ENCODE measurements around the gene OPN5. TPM values are rescaled to one million over a fixed set of nuclear protein-coding genes. Genes with fewer than 3 reads are reported as not detected.

Gene OPN5
- total RNA-seq, 4 donors from 2014 or later, result not detected

DNA sequence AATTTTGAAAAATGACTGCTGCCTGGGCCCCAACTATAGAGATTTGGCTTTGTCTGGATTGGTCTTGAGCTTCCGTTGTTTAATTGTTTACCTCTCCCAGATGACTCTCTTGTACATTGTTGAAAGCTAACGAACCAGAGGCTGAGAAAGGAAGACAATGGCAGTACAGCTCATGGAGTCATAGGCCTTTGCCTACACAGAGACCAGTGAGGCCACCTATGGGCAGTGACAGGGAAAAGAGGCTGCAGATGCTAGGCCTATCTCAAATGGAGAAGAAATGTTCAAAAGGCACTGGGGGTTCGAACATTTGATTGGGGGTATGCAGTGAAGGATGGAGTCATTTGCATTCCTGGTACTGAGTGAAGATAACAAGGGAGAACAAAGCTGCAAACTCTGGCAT is 29.1 kb downstream of the OPN5 start:
- TF ChIP-seq, protein P1, sequence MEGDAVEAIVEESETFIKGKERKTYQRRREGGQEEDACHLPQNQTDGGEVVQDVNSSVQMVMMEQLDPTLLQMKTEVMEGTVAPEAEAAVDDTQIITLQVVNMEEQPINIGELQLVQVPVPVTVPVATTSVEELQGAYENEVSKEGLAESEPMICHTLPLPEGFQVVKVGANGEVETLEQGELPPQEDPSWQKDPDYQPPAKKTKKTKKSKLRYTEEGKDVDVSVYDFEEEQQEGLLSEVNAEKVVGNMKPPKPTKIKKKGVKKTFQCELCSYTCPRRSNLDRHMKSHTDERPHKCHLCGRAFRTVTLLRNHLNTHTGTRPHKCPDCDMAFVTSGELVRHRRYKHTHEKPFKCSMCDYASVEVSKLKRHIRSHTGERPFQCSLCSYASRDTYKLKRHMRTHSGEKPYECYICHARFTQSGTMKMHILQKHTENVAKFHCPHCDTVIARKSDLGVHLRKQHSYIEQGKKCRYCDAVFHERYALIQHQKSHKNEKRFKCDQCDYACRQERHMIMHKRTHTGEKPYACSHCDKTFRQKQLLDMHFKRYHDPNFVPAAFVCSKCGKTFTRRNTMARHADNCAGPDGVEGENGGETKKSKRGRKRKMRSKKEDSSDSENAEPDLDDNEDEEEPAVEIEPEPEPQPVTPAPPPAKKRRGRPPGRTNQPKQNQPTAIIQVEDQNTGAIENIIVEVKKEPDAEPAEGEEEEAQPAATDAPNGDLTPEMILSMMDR (IDR thresholded peaks at IDR 0.05), result no peak
- no peak for TF ChIP-seq POLR2A (IDR thresholded peaks at IDR 0.05)
- DNase-seq (ENCODE audit: low spot score in 2 of 2), result no peak
- 84 to 87% methylated on average over 3 of the region's 3 CpGs for WGBS, 2 donors
- intact Hi-C loops (cut with DNase I; ENCODE audit: low total_unique reads), result no loop called here
- no peak overlapping the region for H3K4me3 ChIP-seq (ENCODE audit: low read depth, poor library complexity, severe bottlenecking)

DNA sequence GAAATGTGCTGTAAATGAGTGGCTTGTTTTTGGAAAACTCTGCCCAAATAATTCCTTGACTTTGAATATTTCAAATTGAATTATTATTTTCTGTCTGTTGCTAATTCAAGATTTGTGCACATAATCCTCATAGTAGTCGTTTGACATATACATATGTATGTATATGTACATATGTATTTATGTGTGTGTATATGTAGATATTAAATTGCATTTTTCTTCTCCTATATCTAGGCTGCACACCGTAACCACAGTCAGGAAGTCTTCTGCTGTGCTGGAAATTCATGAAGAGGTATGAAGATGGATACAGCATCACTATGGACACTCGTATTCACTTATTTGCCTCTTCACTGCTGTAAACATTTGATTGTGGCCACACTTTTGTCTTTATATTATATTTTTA is 29.6 kb downstream of the OPN5 start:
- WGBS, 2 donors, result 88% methylated on average over 3 of the region's 3 CpGs
- intact Hi-C loops (cut with DNase I; ENCODE audit: low total_unique reads), result no loop called here
- no peak for TF ChIP-seq POLR2A (IDR thresholded peaks at IDR 0.05)
- TF ChIP-seq, protein P1 (IDR thresholded peaks at IDR 0.05), result no peak
- DNase-seq (ENCODE audit: low spot score in 2 of 2), result no peak
- H3K4me3 ChIP-seq (ENCODE audit: low read depth, poor library complexity, severe bottlenecking), result no peak overlapping the region

DNA sequence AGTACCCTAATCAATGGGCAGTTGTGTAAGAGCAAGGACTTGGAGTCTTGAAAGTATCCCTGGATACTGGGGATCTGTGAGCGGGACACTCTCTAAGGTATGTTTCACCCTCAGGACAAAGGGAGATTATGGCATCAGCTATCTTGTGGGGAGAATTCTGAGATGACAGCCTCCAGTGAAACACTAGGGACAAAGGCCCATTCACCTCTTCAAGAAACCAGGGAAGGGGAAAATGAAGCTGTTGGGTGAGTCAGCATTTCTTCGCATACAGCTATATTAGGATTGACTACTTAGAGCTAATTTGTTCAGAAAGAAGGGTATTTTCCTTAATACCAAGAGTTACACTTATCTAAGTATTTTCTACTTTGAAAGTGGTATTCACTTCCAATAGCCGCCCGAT is 35.9 kb downstream of the OPN5 start:
- WGBS, 2 donors, result 89% methylated on average over 4 of the region's 4 CpGs
- no peak overlapping the region for H3K4me3 ChIP-seq (ENCODE audit: low read depth, poor library complexity, severe bottlenecking)
- intact Hi-C loops (cut with DNase I; ENCODE audit: low total_unique reads), result no loop called here
- no peak for TF ChIP-seq POLR2A (IDR thresholded peaks at IDR 0.05)
- TF ChIP-seq, protein P1 (IDR thresholded peaks at IDR 0.05), result no peak
- DNase-seq (ENCODE audit: low spot score in 2 of 2), result no peak

DNA sequence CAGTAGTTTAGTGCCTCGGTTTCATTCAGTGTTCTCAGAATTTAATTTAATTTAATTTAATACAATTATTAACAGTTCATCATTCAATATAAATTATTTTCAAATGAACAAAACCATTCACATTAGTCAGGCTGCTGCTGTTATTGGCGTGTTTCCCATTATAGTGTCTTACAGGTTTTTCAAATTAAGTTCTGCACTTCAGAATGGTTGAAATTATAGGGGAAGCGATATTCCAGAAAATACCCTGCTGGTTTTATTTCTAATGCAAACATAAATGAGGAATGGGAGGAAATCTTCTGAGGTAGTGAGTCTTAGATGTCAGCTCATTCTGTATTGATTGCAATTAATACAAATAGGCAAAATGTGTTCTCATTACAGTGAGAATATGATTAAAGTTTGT is 37.6 kb downstream of the OPN5 start:
- no peak for TF ChIP-seq POLR2A (IDR thresholded peaks at IDR 0.05)
- TF ChIP-seq, protein P1 (IDR thresholded peaks at IDR 0.05), result no peak
- no peak overlapping the region for H3K4me3 ChIP-seq (ENCODE audit: low read depth, poor library complexity, severe bottlenecking)
- intact Hi-C loops (cut with DNase I; ENCODE audit: low total_unique reads), result no loop called here
- 60 to 61% methylated on average over 3 of the region's 3 CpGs for WGBS, 2 donors
- no peak for DNase-seq (ENCODE audit: low spot score in 2 of 2)

DNA sequence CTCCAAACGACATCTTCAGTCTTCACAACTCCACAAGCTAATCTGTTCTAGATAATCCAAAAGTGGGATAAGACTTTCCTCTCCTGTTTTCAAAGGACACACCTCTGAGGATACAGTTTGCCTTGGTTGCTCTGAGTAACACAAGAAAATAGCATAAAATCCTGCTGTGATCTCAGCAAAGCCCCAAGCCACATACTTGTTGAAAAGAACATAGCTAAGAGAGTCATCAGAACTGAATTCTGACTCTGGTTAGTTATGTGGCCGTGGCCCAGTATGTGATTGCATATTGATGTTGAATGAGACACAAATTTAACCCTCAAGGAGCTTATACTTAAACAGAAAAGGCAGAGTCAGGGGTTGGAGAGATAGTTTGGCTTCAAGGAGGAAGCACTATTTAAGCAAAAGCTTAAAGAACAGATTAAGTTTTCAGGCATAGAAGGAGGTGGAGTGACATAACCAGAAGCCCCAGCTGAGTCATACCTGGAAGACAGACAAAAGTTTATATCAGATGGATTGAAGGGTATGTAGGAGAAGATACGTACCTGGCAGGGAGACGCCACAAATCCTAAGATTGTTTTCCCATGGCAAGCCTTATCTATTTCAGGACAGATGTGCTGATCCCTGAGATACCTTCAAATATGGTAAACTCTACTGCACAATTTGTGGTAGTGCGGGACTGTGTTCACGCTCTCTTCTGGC is 41.2 kb downstream of the OPN5 start:
- DNase-seq (ENCODE audit: low spot score in 2 of 2), result no peak
- H3K4me3 ChIP-seq (ENCODE audit: low read depth, poor library complexity, severe bottlenecking), result no peak overlapping the region
- intact Hi-C loops (cut with DNase I; ENCODE audit: low total_unique reads), result no loop called here
- TF ChIP-seq POLR2A (IDR thresholded peaks at IDR 0.05), result no peak
- WGBS, 2 donors, result 58 to 63% methylated on average over 6 of the region's 6 CpGs

DNA sequence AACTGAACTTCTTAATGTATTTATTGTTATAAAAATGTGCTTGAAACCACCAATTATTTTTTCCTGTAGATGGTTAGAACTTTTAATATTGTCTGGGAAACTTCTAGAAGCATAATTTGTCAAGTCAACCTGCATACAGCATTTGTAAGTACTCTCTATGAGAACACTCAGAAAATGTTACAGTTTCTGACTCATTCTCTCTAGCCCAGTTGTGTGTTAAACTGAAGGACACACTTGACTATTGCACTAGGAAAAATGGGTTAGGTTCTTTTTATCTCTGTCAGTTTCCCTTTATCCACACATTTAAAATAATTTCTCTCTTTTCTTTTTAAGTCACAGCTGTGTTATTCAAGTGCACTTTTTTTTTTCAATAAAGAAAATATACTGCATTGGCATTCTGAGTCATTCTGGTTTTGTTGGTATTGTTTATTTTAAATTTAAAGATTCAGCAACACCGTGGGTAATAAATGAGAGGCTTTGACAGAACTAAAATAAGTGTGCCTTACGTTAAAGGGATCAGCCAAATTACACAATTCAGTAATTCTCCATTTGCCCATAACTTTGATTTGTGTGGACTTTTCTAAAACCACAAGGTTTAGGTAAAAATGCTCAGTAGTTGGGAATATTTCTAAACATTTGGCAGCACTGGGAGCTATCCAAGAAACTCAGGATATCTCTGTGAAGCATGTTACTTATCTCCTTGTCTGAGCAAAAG is 50.7 kb downstream of the OPN5 start:
- TF ChIP-seq POLR2A (IDR thresholded peaks at IDR 0.05), result no peak
- TF ChIP-seq, protein P1 (IDR thresholded peaks at IDR 0.05), result no peak
- no peak for DNase-seq (ENCODE audit: low spot score in 2 of 2)
- WGBS, 2 donors, result 34 to 45% methylated on average over 2 of the region's 2 CpGs
- intact Hi-C loops (cut with DNase I; ENCODE audit: low total_unique reads), result no loop called here
- no peak overlapping the region for H3K4me3 ChIP-seq (ENCODE audit: low read depth, poor library complexity, severe bottlenecking)
